ENCODE results near the gene CHRM2. TPM values are rescaled to one million over a fixed set of nuclear protein-coding genes. Genes with fewer than 3 reads are reported as not detected.

The CHRM2 gene
- total and polyA plus RNA-seq, 2 of the 4 experiments (the other 2 are of a cell fraction): 79.3 to 184 TPM

DNA sequence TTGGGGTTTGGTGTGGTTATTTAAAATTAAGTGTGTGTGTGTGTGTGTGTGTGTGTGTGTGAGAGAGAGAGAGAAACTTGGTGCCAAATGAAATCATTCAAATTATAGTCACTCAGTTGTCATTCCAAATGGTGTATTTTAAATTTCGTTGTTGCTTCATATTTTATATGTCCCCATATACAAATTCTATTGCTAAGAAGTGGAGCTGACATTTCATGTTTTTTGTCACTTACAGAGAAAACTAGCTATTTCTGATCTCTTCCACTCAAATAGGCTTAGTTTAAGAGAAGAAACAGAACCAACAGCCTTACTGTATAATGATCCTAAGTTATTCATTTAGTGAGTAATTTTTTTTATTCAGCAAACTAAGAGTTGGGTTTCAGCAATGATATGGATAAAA lies 42.3 kb downstream of the CHRM2 start:
- ATAC-seq (ENCODE audit: low read depth) (no peak), DNase-seq (no peak)
- peaks cover 15 to 65% of the 10 kb centered on the region in 2 experiments; a peak in 3 of 4 replicates for H3K79me1 ChIP-seq (ENCODE audit: low read depth in 1 of 2, low read length in 2 of 2)
- TF ChIP-seq USF2 (IDR thresholded peaks at IDR 0.05; ENCODE audit: low read depth, low read length) (no peak), RCOR1 (IDR thresholded peaks at IDR 0.05; ENCODE audit: insufficient replicate concordance, low read length) (no peak), POLR2A (IDR thresholded peaks at IDR 0.05; ENCODE audit: low read depth, low read length) (no peak), CEBPB (IDR thresholded peaks at IDR 0.05; ENCODE audit: low read depth, low read length) (no peak), MAZ (IDR thresholded peaks at IDR 0.05; ENCODE audit: borderline replicate concordance, low read depth, low read length) (no peak)
- no peak overlapping the region for H3K27ac ChIP-seq (ENCODE audit: insufficient read depth, low read length)
- H2AFZ ChIP-seq (replicated peaks; ENCODE audit: low read length, poor library complexity): no peak overlapping the region
- H2BK5ac ChIP-seq (ENCODE audit: low read depth, low read length, poor library complexity, severe bottlenecking): peak overlapping the region; percentile 1
- no peak overlapping the region for H3K4ac ChIP-seq (ENCODE audit: low read depth, low read length)
- H4K5ac ChIP-seq (ENCODE audit: low read depth, low read length): no peak overlapping the region
- no CpG with 5 or more reads among the region's 1 CpG for WGBS, 2 experiments (ENCODE audit: extremely low coverage in 2 of 2, insufficient read length in 1 of 2)
- peaks cover 3% of the 10 kb centered on the region; the same call in 1 of the 2 replicates for H3K9me1 ChIP-seq (ENCODE audit: insufficient read depth, low read length)
- in situ Hi-C loops (cut with MboI; ENCODE audit: low sequenced_read_pairs) (no loop called here), intact Hi-C loops (cut with micrococcal nuclease) (no loop called here), dilution Hi-C loops (cut with HindIII; ENCODE audit: low sequenced_read_pairs, unreplicated experiment) (no loop called here)
- no peak overlapping the region for H2BK15ac ChIP-seq (ENCODE audit: low read depth, low read length)
- no peak overlapping the region for H2AK5ac ChIP-seq (ENCODE audit: low read depth, low read length)
- no peak overlapping the region for H4K8ac ChIP-seq (ENCODE audit: low read depth in 2 of 2, low read length in 2 of 2)
- no peak overlapping the region for H2AK9ac ChIP-seq (replicated peaks; ENCODE audit: low read depth, low read length, poor library complexity)
- H3K14ac ChIP-seq (replicated peaks; ENCODE audit: low read depth, low read length): no peak overlapping the region
- no peak overlapping the region for H3K18ac ChIP-seq (ENCODE audit: low read depth, low read length)
- no peak overlapping the region for H2BK120ac ChIP-seq (ENCODE audit: low read depth, low read length)
- H3K27me3 ChIP-seq (ENCODE audit: control insufficient read depth, insufficient read depth, low read length): no peaks in the 10 kb centered on the region
- no peaks in the 10 kb centered on the region for H3K9me3 ChIP-seq (ENCODE audit: control insufficient read depth, insufficient read depth, low read length)
- H4K91ac ChIP-seq (ENCODE audit: insufficient read depth, low read depth, low read length): no peak overlapping the region
- no peak overlapping the region for H3K9ac ChIP-seq (ENCODE audit: low read depth, low read length)
- peak overlapping the region; percentile 48; the same call in 1 of the 2 replicates for H3K23ac ChIP-seq (ENCODE audit: low read depth, low read length)
- peaks cover 13% of the 10 kb centered on the region for H3K36me3 ChIP-seq (ENCODE audit: control insufficient read depth, insufficient read depth, low read length)
- ChIA-PET POLR2A (ENCODE audit: unreplicated experiment) (no interaction called here), CTCF (interaction anchor here (0.6 kb wide), 1 partner anchor 316 kb away, joined by 3 read pairs; no protein-coding TSS in a partner anchor)
- peaks cover 3% of the 10 kb centered on the region for H3K4me1 ChIP-seq (ENCODE audit: control insufficient read depth, insufficient read depth, low read length)
- peaks cover 14% of the 10 kb centered on the region; the same call in 1 of the 2 replicates for H4K20me1 ChIP-seq (ENCODE audit: insufficient read depth, low read length)
- H2BK20ac ChIP-seq (ENCODE audit: low read depth, low read length): no peak overlapping the region
- H3K56ac ChIP-seq (ENCODE audit: extremely low read depth, insufficient read depth, low read length): no peak overlapping the region
- no peak overlapping the region for H3K4me3 ChIP-seq (ENCODE audit: insufficient read depth, low read depth, low read length)
- BruUV-seq (replicated peaks): no TSS peak
- H3K4me2 ChIP-seq (ENCODE audit: low read depth, low read length): no peak overlapping the region
